Colonic mucosa (tissue), 4 donors: ENCODE measurements around the gene SLAMF1. TPM values are rescaled to one million over a fixed set of nuclear protein-coding genes. Genes with fewer than 3 reads are reported as not detected.

ENCODE experiments used
- DNase-seq: peaks from one replicate; pipeline ENCODE4 v3.0.0-alpha.2; 2020
- H3K27ac ChIP-seq: fragments of 200-600 bp; one replicate; pipeline ENCODE4 v1.8.0; 2021
- H3K27me3 ChIP-seq: fragments of 200-600 bp; one replicate; pipeline ENCODE4 v1.8.0; 2021
- H3K36me3 ChIP-seq: fragments of 200-600 bp; one replicate; pipeline ENCODE4 v1.8.0; 2021
- H3K4me1 ChIP-seq: fragments of 200-600 bp; one replicate; pipeline ENCODE4 v1.8.0; 2021; ENCODE audit warnings: mild to moderate bottlenecking
- H3K4me3 ChIP-seq: fragments of 200-600 bp; one replicate; pipeline ENCODE4 v1.8.0; 2021
- H3K9ac ChIP-seq, 2 donors: one replicate each; pipeline ENCODE4 v1.7.0; 2013; ENCODE audit warnings: control low read depth in 2 of 2, low read depth in 2 of 2, low read length in 2 of 2
- H3K9me3 ChIP-seq: fragments of 200-600 bp; one replicate; pipeline ENCODE4 v1.8.0; 2021
- intact Hi-C: fragments of 100-400 bp; cut with DNase I; formaldehyde crosslinking; loops from one replicate; pipeline ENCODE4 v1.14.1; 2022
- total RNA-seq, 2 donors: library from RNA; stranded (reverse); fragmentation: NEBNext Ultra II Directional in 1 of 2; extraction: Animal tissue kit (Norgen Biotek cat#: 25700) in 1 of 2; gene quantifications; one replicate each; pipeline ENCODE4 v1.2.1, GENCODE V29; 2021
- TF ChIP-seq, protein P1 (sequence below): fragments of 200-600 bp; IDR thresholded peaks from one replicate; pipeline ENCODE4 v1.8.0; 2022; ENCODE audit warnings: antibody characterized with exemption, mild to moderate bottlenecking
- donor health status: healthy.
- donor health status: DM: no; HTN: no; CAD: no.
- donor health status: DM: no; HTN: no; CAD: no.

Gene SLAMF1
- total RNA-seq, 2 donors from 2014 or later = 0.69 to 1.2 TPM

DNA sequence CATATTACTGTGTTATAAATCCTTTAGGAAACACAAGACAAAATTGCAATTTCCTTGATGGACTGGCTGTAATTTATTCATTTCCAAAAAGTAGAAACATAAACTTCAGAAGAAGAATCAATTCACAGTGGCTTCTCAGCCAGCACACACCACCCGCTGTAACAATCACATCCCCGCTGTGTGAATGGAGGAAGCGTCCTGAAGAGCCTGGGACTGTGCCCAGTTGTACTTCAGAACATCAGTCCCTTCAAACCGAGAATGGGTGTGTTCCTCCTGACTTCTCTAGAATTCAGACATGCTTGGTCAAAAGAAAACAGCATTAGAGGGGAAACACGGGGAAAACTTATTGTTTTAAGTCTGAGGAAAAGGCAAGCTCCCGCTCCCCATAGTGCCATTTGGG, 38.8 kb downstream of the SLAMF1 start:
- intact Hi-C loops = loop anchor here (10.0 kb wide), 2 partner anchors 63 to 113 kb away; no protein-coding TSS in a partner anchor
- Histone ChIP-seq H3K36me3 (no peaks in the 10 kb centered on the region), H3K27me3 (no peaks in the 10 kb centered on the region), H3K4me1 (no peaks in the 10 kb centered on the region), H3K27ac (no peak overlapping the region), H3K4me3 (no peak overlapping the region), H3K9me3 (no peaks in the 10 kb centered on the region), H3K9ac (no peak overlapping the region)
- TF ChIP-seq, protein P1, sequence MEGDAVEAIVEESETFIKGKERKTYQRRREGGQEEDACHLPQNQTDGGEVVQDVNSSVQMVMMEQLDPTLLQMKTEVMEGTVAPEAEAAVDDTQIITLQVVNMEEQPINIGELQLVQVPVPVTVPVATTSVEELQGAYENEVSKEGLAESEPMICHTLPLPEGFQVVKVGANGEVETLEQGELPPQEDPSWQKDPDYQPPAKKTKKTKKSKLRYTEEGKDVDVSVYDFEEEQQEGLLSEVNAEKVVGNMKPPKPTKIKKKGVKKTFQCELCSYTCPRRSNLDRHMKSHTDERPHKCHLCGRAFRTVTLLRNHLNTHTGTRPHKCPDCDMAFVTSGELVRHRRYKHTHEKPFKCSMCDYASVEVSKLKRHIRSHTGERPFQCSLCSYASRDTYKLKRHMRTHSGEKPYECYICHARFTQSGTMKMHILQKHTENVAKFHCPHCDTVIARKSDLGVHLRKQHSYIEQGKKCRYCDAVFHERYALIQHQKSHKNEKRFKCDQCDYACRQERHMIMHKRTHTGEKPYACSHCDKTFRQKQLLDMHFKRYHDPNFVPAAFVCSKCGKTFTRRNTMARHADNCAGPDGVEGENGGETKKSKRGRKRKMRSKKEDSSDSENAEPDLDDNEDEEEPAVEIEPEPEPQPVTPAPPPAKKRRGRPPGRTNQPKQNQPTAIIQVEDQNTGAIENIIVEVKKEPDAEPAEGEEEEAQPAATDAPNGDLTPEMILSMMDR = no peak
- DNase-seq = no peak

GRCh38 chr1:160607672-160608032, 39.2 kb downstream of the SLAMF1 start:
- intact Hi-C loops = loop anchor here (2.0 to 10.0 kb wide), 3 partner anchors 63 to 177 kb away; no protein-coding TSS in a partner anchor
- no peak overlapping the region for H3K9ac ChIP-seq
- no peaks in the 10 kb centered on the region for H3K4me1 ChIP-seq
- no peaks in the 10 kb centered on the region for H3K27me3 ChIP-seq
- H3K4me3 ChIP-seq = no peak overlapping the region
- H3K36me3 ChIP-seq = no peaks in the 10 kb centered on the region
- DNase-seq = no peak
- H3K9me3 ChIP-seq = no peaks in the 10 kb centered on the region
- H3K27ac ChIP-seq = no peak overlapping the region
- TF ChIP-seq, protein P1 = no peak

DNA sequence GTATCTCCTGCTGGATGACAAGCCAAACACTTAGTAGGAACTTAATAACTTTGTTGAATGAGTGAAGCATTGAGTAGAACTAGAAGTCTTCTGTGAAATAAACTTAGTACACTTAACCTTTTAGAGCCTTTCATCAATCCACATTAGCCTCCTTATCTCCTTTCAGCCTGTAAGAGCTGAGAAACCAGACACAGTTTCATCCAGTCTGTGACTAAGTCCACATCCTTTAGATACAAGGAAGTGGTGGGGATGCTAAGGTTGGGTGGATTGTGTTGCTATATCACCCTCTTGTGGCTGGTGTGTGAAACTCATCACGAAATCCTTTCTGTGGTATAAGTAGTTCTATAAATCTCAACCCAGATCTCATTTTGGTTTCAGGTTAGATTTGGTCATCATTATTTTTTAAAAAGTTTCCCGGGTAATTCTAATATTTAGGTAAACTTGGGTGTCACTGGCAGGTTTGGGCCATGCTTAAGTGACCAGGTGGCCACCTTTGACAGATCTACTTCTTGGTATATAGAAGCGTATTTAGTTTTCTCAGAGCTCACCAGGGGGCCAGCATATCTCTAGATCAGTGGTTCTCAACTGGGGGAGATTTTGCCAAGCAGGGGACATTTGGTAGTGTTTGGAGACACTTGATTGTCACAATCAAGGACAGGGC, 39.7 kb downstream of the SLAMF1 start:
- H3K4me3 ChIP-seq = no peak overlapping the region
- peak; percentile 69 for DNase-seq
- no peaks in the 10 kb centered on the region for H3K9me3 ChIP-seq
- TF ChIP-seq, protein P1 = peak; percentile 57
- intact Hi-C loops = loop anchor here (2.0 to 10.0 kb wide), 3 partner anchors 62 to 176 kb away; no protein-coding TSS in a partner anchor
- H3K27ac ChIP-seq = no peak overlapping the region
- no peak overlapping the region for H3K9ac ChIP-seq
- no peaks in the 10 kb centered on the region for H3K27me3 ChIP-seq
- no peaks in the 10 kb centered on the region for H3K4me1 ChIP-seq
- H3K36me3 ChIP-seq = no peaks in the 10 kb centered on the region

DNA sequence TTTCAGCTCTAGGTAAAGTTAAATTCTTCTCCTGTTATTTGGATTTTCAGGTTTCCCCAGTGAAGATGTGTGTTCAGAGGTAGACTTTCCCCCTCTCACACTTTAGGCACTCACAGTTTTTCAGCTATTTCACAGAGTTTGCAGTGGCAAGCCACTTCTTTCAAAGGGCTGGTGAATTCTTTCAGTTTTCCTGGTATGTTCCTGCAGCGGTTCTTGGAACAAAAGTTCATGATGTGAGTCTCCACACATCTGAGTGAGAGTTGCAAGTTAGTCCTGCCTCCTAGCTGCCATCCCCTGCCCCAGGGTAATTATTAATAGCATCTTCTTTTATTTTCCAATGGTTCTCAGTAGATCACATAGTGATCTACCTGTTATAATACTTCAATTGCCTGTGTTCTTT, 40.2 kb downstream of the SLAMF1 start:
- H3K4me3 ChIP-seq = no peak overlapping the region
- H3K9ac ChIP-seq = no peak overlapping the region
- no peaks in the 10 kb centered on the region for H3K36me3 ChIP-seq
- TF ChIP-seq, protein P1 = no peak
- no peak overlapping the region for H3K27ac ChIP-seq
- intact Hi-C loops = loop anchor here (2.0 to 10.0 kb wide), 3 partner anchors 62 to 176 kb away; no protein-coding TSS in a partner anchor
- no peaks in the 10 kb centered on the region for H3K9me3 ChIP-seq
- DNase-seq = no peak
- H3K4me1 ChIP-seq = no peaks in the 10 kb centered on the region
- no peaks in the 10 kb centered on the region for H3K27me3 ChIP-seq

- H3K36me3 ChIP-seq = no peaks in the 10 kb centered on the region
- no peak overlapping the region for H3K27ac ChIP-seq
- H3K4me3 ChIP-seq = no peak overlapping the region
- no peaks in the 10 kb centered on the region for H3K9me3 ChIP-seq
- H3K4me1 ChIP-seq = no peaks in the 10 kb centered on the region
- TF ChIP-seq, protein P1 = no peak
- no peak for DNase-seq
- intact Hi-C loops = loop anchor here (2.0 to 10.0 kb wide), 3 partner anchors 61 to 175 kb away; no protein-coding TSS in a partner anchor
- H3K27me3 ChIP-seq = no peaks in the 10 kb centered on the region
- no peak overlapping the region for H3K9ac ChIP-seq
These were observed 40.9 kb downstream of the SLAMF1 start for GRCh38 chr1:160605792-160606479.
